H9 (cell line): ENCODE measurements around the gene SREBF1. TPM values are rescaled to one million over a fixed set of nuclear protein-coding genes. Genes with fewer than 3 reads are reported as not detected.

Experiments
- DNase-seq: peaks from one replicate; pipeline ENCODE4 v3.0.0-alpha.2; 2017
- H2AFZ ChIP-seq: one replicate; pipeline ENCODE4 v1.6.1; 2013; ENCODE audit warnings: mild to moderate bottlenecking, low read length, control low read depth, moderate library complexity
- H2AK5ac ChIP-seq: 2 replicates; pipeline ENCODE4 v1.6.1; 2013; ENCODE audit warnings: low read length, control low read depth, mixed read lengths; ENCODE audit not compliant: insufficient read length
- H2BK120ac ChIP-seq: one replicate; pipeline ENCODE4 v1.6.1; 2013; ENCODE audit warnings: low read depth, mild to moderate bottlenecking, low read length, control low read depth, inconsistent platforms; ENCODE audit not compliant: poor library complexity, severe bottlenecking
- H2BK12ac ChIP-seq: 2 replicates; pipeline ENCODE4 v1.6.1; 2013; ENCODE audit warnings: low read length, control low read depth, mixed read lengths, low read depth; ENCODE audit not compliant: insufficient read length
- H2BK15ac ChIP-seq: 2 replicates; pipeline ENCODE4 v1.6.1; 2013; ENCODE audit warnings: low read depth, low read length, control low read depth
- H2BK20ac ChIP-seq: one replicate; pipeline ENCODE4 v1.6.1; 2013; ENCODE audit warnings: low read depth, mild to moderate bottlenecking, low read length, control low read depth, inconsistent platforms; ENCODE audit not compliant: poor library complexity, severe bottlenecking
- H2BK5ac ChIP-seq: 2 replicates; pipeline ENCODE4 v1.6.1; 2013; ENCODE audit warnings: low read length, control low read depth, mixed read lengths; ENCODE audit not compliant: insufficient read length
- H3K14ac ChIP-seq: 2 replicates; pipeline ENCODE4 v1.6.1; 2013; ENCODE audit warnings: low read length, control low read depth; ENCODE audit not compliant: insufficient read depth
- H3K18ac ChIP-seq: 2 replicates; pipeline ENCODE4 v1.6.1; 2013; ENCODE audit warnings: low read depth, mild to moderate bottlenecking, mixed read lengths, low read length, control low read depth; ENCODE audit not compliant: insufficient read length
- H3K23ac ChIP-seq: 2 replicates; pipeline ENCODE4 v1.6.1; 2013; ENCODE audit warnings: low read length, control low read depth, mixed read lengths, low read depth; ENCODE audit not compliant: insufficient read length
- H3K23me2 ChIP-seq: 2 replicates; pipeline ENCODE4 v1.6.1; 2013; ENCODE audit warnings: low read depth, mild to moderate bottlenecking, mixed read lengths, low read length, control low read depth; ENCODE audit not compliant: insufficient read length, poor library complexity, severe bottlenecking
- H3K27ac ChIP-seq: 2 replicates; pipeline ENCODE4 v1.5.1; 2013; ENCODE audit warnings: low read length, control low read depth, mixed read lengths, low read depth; ENCODE audit not compliant: insufficient read length
- H3K27me3 ChIP-seq: 2 replicates; pipeline ENCODE4 v1.6.1; 2013; ENCODE audit warnings: low read length, control low read depth, inconsistent platforms; ENCODE audit not compliant: insufficient read depth
- H3K4ac ChIP-seq: 2 replicates; pipeline ENCODE4 v1.6.1; 2013; ENCODE audit warnings: low read depth, mild to moderate bottlenecking, control low read depth, inconsistent platforms, low read length, moderate library complexity
- H3K4me1 ChIP-seq: 2 replicates; pipeline ENCODE4 v1.6.1; 2013; ENCODE audit warnings: low read length, control low read depth, inconsistent platforms; ENCODE audit not compliant: insufficient read depth
- H3K4me2 ChIP-seq: 2 replicates; pipeline ENCODE4 v1.6.1; 2013; ENCODE audit warnings: low read length, control low read depth, mixed read lengths; ENCODE audit not compliant: insufficient read length, insufficient read depth
- H3K56ac ChIP-seq: 2 replicates; pipeline ENCODE4 v1.6.1; 2013; ENCODE audit warnings: low read depth, mild to moderate bottlenecking, mixed read lengths, low read length, control low read depth; ENCODE audit not compliant: insufficient read length
- H3K79me1 ChIP-seq: 2 replicates; pipeline ENCODE4 v1.6.1; 2013; ENCODE audit warnings: low read depth, mild to moderate bottlenecking, moderate library complexity, low read length, control low read depth, inconsistent platforms; ENCODE audit not compliant: insufficient read depth, poor library complexity, severe bottlenecking
- H3K79me2 ChIP-seq: 2 replicates; pipeline ENCODE4 v1.6.1; 2013; ENCODE audit warnings: low read length, control low read depth, inconsistent platforms; ENCODE audit not compliant: insufficient read depth
- H3K9ac ChIP-seq: 2 replicates; pipeline ENCODE4 v1.6.1; 2013; ENCODE audit warnings: low read length, control low read depth, mixed read lengths; ENCODE audit not compliant: insufficient read length; ENCODE audit errors: extremely low read depth
- H3K9me3 ChIP-seq: one replicate; pipeline ENCODE4 v1.6.1; 2013; ENCODE audit warnings: low read depth, low read length, inconsistent platforms; ENCODE audit not compliant: control insufficient read depth
- H3T11ph ChIP-seq: one replicate; pipeline ENCODE4 v1.6.1; 2013; ENCODE audit warnings: mild to moderate bottlenecking, low read length, control low read depth, inconsistent platforms
- H4K20me1 ChIP-seq: one replicate; pipeline ENCODE4 v1.6.1; 2013; ENCODE audit not compliant: control insufficient read depth, insufficient read length, insufficient read depth
- H4K5ac ChIP-seq: 2 replicates; pipeline ENCODE4 v1.6.1; 2013; ENCODE audit warnings: low read depth, mild to moderate bottlenecking, mixed read lengths, low read length, control low read depth; ENCODE audit not compliant: insufficient read length
- H4K8ac ChIP-seq: replicated peaks from 2 replicates; pipeline ENCODE4 v1.6.1; 2013; ENCODE audit warnings: low read length, control low read depth, mixed read lengths, low read depth; ENCODE audit not compliant: insufficient read length
- H4K91ac ChIP-seq: 2 replicates; pipeline ENCODE4 v1.6.1; 2013; ENCODE audit warnings: low read depth, mild to moderate bottlenecking, moderate library complexity, mixed read lengths, low read length, control low read depth; ENCODE audit not compliant: insufficient read length
- H3K27ac Mint-ChIP-seq, 3 experiments: 2 replicates in 2 of 3; 3 replicates in 1 of 3; pipeline ENCODE4 v1.8.0; 2020 to 2021; ENCODE audit warnings: mixed read lengths in 3 of 3, mild to moderate bottlenecking in 1 of 3, moderate library complexity in 1 of 3
- H3K27me3 Mint-ChIP-seq: 2 replicates; pipeline ENCODE4 v1.8.0; 2021; ENCODE audit warnings: low read depth, mild to moderate bottlenecking, moderate library complexity, mixed read lengths
- H3K36me3 Mint-ChIP-seq, 3 experiments: 2 replicates in 2 of 3; 3 replicates in 1 of 3; pipeline ENCODE4 v1.8.0; 2020 to 2021; ENCODE audit warnings: low read depth in 3 of 3, mixed read lengths in 3 of 3; ENCODE audit not compliant: insufficient read depth in 1 of 3
- H3K4me1 Mint-ChIP-seq, 2 experiments: 2 replicates each; pipeline ENCODE4 v1.8.0; 2020; ENCODE audit warnings: mixed read lengths in 2 of 2
- H3K4me3 Mint-ChIP-seq, 2 experiments: 2 replicates in 1 of 2; 3 replicates in 1 of 2; pipeline ENCODE4 v1.8.0; 2020 to 2021; ENCODE audit warnings: mild to moderate bottlenecking in 2 of 2, mixed read lengths in 2 of 2, moderate library complexity in 1 of 2
- H3K9me3 Mint-ChIP-seq, 2 experiments: 2 replicates in 1 of 2; 3 replicates in 1 of 2; pipeline ENCODE4 v1.8.0; 2020; ENCODE audit warnings: mild to moderate bottlenecking in 2 of 2, mixed read lengths in 2 of 2, moderate library complexity in 1 of 2
- WGBS: extraction: QIAGEN DNeasy Blood & Tissue Kit; methylation state at CpG from one replicate; pipeline ENCODE4 v1.1.7; 2013; ENCODE audit warnings: missing lambda C conversion rate, low lambda C conversion rate, mixed read lengths; ENCODE audit not compliant: insufficient read length; ENCODE audit errors: extremely low coverage; 5-methylcytosine and 5-hydroxymethylcytosine counted together
- total RNA-seq: library from RNA; stranded (reverse); gene quantifications from 2 replicates; pipeline ENCODE4 v1.2.1, GENCODE V29; 2021
- TF ChIP-seq, protein P1 (sequence below): fragments of 200-600 bp; sonication (generic); conservative IDR thresholded peaks from 3 replicates; pipeline ENCODE4 v1.8.0; 2021; ENCODE audit warnings: antibody characterized with exemption, mild to moderate bottlenecking

SREBF1 gene
- total RNA-seq, 1 experiment from 2014 or later, result 81.9 TPM

DNA sequence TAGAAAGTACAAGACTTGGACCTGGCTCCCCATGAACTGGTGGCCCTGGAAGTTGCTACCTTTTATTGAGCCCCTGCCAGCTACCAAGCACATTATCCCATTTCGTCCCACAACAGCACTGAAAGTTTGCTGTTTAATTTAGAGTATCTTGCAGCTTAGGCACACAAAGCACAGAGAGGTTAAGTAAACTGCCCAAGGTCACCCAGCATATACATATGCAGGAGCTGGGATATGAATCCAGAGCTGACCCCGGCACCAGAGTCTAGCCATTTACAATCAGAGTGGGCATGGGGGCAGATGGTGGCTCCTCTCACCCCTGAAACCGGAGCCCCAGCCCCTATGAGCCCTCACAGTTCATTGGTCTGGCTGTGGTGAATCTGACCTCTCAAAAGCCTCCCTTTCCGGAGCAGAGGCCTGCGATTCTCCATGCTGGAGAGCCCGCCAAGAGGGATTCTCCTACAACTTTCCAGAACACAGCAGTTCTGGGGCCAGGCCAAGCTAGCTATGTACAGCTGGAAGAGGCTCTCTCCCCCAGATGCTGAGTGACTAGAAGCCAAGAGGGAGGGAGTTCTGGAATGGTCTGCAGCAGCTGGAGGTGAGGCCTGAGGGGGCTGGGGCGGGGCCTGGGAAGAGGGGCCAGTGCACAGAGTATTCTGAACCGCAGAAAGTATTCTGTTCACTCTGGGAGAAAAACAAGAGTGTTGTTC lies 58.3 kb downstream of the SREBF1 start:
- Histone ChIP-seq H3K79me2 (no peaks in the 10 kb centered on the region), H3K14ac (no peak overlapping the region), H3K56ac (no peak overlapping the region), H2AFZ (no peak overlapping the region), H4K91ac (no peak overlapping the region), H3K4me2 (no peak overlapping the region), H3K23me2 (peaks cover 17% of the 10 kb centered on the region), H3K9me3 (no peaks in the 10 kb centered on the region), H2BK120ac (no peak overlapping the region), H3K27ac (no peak overlapping the region), H3T11ph (no peak overlapping the region), H2BK15ac (no peak overlapping the region), H2BK5ac (no peak overlapping the region), H3K79me1 (no peaks in the 10 kb centered on the region), H3K27me3 (no peaks in the 10 kb centered on the region; the same call in 1 of the 2 replicates), H4K20me1 (no peaks in the 10 kb centered on the region), H4K8ac (no peak overlapping the region), H4K5ac (no peak overlapping the region), H2AK5ac (no peak overlapping the region), H3K23ac (no peak overlapping the region), H2BK12ac (no peak overlapping the region), H3K18ac (no peak overlapping the region), H3K4ac (no peak overlapping the region), H3K4me1 (no peaks in the 10 kb centered on the region), H3K9ac (no peak overlapping the region), H2BK20ac (no peak overlapping the region)
- TF ChIP-seq, protein P1, sequence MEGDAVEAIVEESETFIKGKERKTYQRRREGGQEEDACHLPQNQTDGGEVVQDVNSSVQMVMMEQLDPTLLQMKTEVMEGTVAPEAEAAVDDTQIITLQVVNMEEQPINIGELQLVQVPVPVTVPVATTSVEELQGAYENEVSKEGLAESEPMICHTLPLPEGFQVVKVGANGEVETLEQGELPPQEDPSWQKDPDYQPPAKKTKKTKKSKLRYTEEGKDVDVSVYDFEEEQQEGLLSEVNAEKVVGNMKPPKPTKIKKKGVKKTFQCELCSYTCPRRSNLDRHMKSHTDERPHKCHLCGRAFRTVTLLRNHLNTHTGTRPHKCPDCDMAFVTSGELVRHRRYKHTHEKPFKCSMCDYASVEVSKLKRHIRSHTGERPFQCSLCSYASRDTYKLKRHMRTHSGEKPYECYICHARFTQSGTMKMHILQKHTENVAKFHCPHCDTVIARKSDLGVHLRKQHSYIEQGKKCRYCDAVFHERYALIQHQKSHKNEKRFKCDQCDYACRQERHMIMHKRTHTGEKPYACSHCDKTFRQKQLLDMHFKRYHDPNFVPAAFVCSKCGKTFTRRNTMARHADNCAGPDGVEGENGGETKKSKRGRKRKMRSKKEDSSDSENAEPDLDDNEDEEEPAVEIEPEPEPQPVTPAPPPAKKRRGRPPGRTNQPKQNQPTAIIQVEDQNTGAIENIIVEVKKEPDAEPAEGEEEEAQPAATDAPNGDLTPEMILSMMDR, result no peak
- Mint-ChIP-seq H3K9me3 (no peaks in the 10 kb centered on the region), H3K27me3 (peaks cover 61% of the 10 kb centered on the region), H3K4me3 (no peak overlapping the region), H3K36me3 (no peaks in the 10 kb centered on the region), H3K4me1 (peaks cover 10 to 31% of the 10 kb centered on the region in 2 experiments), H3K27ac (no peak overlapping the region)
- no peak for DNase-seq
- WGBS, result no CpG with 5 or more reads among the region's 8 CpGs
